ENCODE data around the gene SAAL1. TPM values are rescaled to one million over a fixed set of nuclear protein-coding genes. Genes with fewer than 3 reads are reported as not detected.

SAAL1 gene
- total RNA-seq, result 11.3 and 15.1 TPM in 2 replicates
- polyA plus RNA-seq, result 18.2 and 21.3 TPM in 2 replicates

GRCh38 chr11:18105802-18106574 is at the start of gene SAAL1:
Gene SAAL1, minus strand, starts transcription at chr11:18106082. Its CDS starts 41 bp downstream, at chr11:18106041.
- peak; percentile 67 for TF ChIP-seq CTCF (IDR thresholded peaks at IDR 0.05; ENCODE audit: low read depth, low read length)
- H3K4me3 ChIP-seq, result peak within 1 kb of the TSS; percentile 97
- peaks cover 14% of the 10 kb centered on the region for H3K36me3 ChIP-seq
- no peaks in the 10 kb centered on the region for H3K9me3 ChIP-seq (ENCODE audit: low read depth)
- no peaks in the 10 kb centered on the region for H3K4me1 ChIP-seq (ENCODE audit: low read depth)
- H3K27me3 ChIP-seq, result no peaks in the 10 kb centered on the region
- H3K27ac ChIP-seq, result no peak within 1 kb of the TSS
- DNase-seq (ENCODE audit: low read depth in 1 of 2, low spot score in 1 of 2), result peak; percentile 80 to 95

- no peaks in the 10 kb centered on the region for H3K4me1 ChIP-seq (ENCODE audit: low read depth)
These were observed 45.7 kb upstream of the SAAL1 start for GRCh38 chr11:18151581-18151980.

GRCh38 chr11:18145837-18146236 is 40.0 kb upstream of the SAAL1 start:
- Histone ChIP-seq H3K27me3 (peaks cover 26% of the 10 kb centered on the region), H3K27ac (no peak overlapping the region), H3K4me3 (no peak overlapping the region), H3K36me3 (no peaks in the 10 kb centered on the region), H3K4me1 (ENCODE audit: low read depth) (no peaks in the 10 kb centered on the region), H3K9me3 (ENCODE audit: low read depth) (no peaks in the 10 kb centered on the region)
- no peak for DNase-seq (ENCODE audit: low read depth in 1 of 2, low spot score in 1 of 2)
- TF ChIP-seq CTCF (IDR thresholded peaks at IDR 0.05; ENCODE audit: low read depth, low read length), result no peak

More at GRCh38 chr11:18151581-18151980, 45.7 kb upstream of the SAAL1 start:
- H3K36me3 ChIP-seq, result no peaks in the 10 kb centered on the region
- no peak for TF ChIP-seq CTCF (IDR thresholded peaks at IDR 0.05; ENCODE audit: low read depth, low read length)
- no peak overlapping the region for H3K27ac ChIP-seq
- no peak for DNase-seq (ENCODE audit: low read depth in 1 of 2, low spot score in 1 of 2)
- H3K4me3 ChIP-seq, result no peak overlapping the region
- H3K9me3 ChIP-seq (ENCODE audit: low read depth), result no peaks in the 10 kb centered on the region
- no peaks in the 10 kb centered on the region for H3K27me3 ChIP-seq

GRCh38 chr11:18145025-18145424 is 39.1 kb upstream of the SAAL1 start:
- Histone ChIP-seq H3K4me3 (no peak overlapping the region), H3K36me3 (no peaks in the 10 kb centered on the region), H3K9me3 (ENCODE audit: low read depth) (no peaks in the 10 kb centered on the region), H3K27me3 (peaks cover 31% of the 10 kb centered on the region), H3K4me1 (ENCODE audit: low read depth) (no peaks in the 10 kb centered on the region), H3K27ac (no peak overlapping the region)
- peak; percentile 14 for TF ChIP-seq CTCF (IDR thresholded peaks at IDR 0.05; ENCODE audit: low read depth, low read length)
- no peak for DNase-seq (ENCODE audit: low read depth in 1 of 2, low spot score in 1 of 2)

GRCh38 chr11:18144243-18144642 is 38.4 kb upstream of the SAAL1 start:
- Histone ChIP-seq H3K27ac (no peak overlapping the region), H3K36me3 (no peaks in the 10 kb centered on the region), H3K4me1 (ENCODE audit: low read depth) (no peaks in the 10 kb centered on the region), H3K9me3 (ENCODE audit: low read depth) (no peaks in the 10 kb centered on the region), H3K4me3 (no peak overlapping the region), H3K27me3 (peaks cover 34% of the 10 kb centered on the region)
- no peak for DNase-seq (ENCODE audit: low read depth in 1 of 2, low spot score in 1 of 2)
- TF ChIP-seq CTCF (IDR thresholded peaks at IDR 0.05; ENCODE audit: low read depth, low read length), result no peak

All from cardiac muscle cell (in vitro differentiated cells and primary cell).